GM18951 (cell line): ENCODE data around the gene MYCBPAP.

ENCODE experiments used
- POLR2A ChIP-seq: IDR thresholded peaks from 4 replicates; pipeline ENCODE4 v1.6.1; 2011; ENCODE audit warnings: mild to moderate bottlenecking; ENCODE audit not compliant: insufficient read length, insufficient read depth; ENCODE audit errors: extremely low read depth
- in situ Hi-C: fragments of 300-500 bp; cut with MboI; formaldehyde crosslinking; loops from one replicate; pipeline ENCODE4 v1.12.0; 2022; ENCODE audit warnings: low sequenced_read_pairs, mixed read lengths, inconsistent platforms; ENCODE audit not compliant: unreplicated experiment

MYCBPAP gene

DNA sequence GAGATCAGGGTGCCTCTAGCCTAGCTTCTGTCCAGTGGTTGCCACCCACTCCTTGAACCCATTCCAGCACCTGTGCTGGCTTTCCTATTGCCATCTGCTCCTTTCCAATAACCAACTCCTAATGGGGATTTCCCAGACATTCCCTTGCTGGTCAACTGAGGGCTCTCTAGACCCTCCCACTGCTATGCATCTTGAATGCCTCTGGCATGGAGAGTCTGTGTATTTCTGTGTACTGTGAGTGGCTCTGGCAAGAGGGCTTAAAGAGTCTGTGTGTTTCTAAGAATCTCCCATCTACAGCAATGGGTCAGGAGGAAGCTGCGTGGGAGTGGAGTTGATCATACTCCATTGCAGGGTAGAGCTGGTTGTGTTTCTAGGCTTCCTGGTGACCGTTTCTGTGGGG, 13.3 kb downstream of the MYCBPAP start:
- no peak for TF ChIP-seq POLR2A
- in situ Hi-C loops = no loop called here

GRCh38 chr17:50522766-50523165, 14.5 kb downstream of the MYCBPAP start:
- in situ Hi-C loops = no loop called here

GRCh38 chr17:50523208-50523607, 15.0 kb downstream of the MYCBPAP start:
- in situ Hi-C loops = no loop called here
- TF ChIP-seq POLR2A = no peak

More at GRCh38 chr17:50522766-50523165, 14.5 kb downstream of the MYCBPAP start:
- no peak for TF ChIP-seq POLR2A

GRCh38 chr17:50524838-50525237, 16.6 kb downstream of the MYCBPAP start:
- no peak for TF ChIP-seq POLR2A
- in situ Hi-C loops = no loop called here

- in situ Hi-C loops = no loop called here
- no peak for TF ChIP-seq POLR2A
These were observed 19.0 kb downstream of the MYCBPAP start for GRCh38 chr17:50527155-50527762.

DNA sequence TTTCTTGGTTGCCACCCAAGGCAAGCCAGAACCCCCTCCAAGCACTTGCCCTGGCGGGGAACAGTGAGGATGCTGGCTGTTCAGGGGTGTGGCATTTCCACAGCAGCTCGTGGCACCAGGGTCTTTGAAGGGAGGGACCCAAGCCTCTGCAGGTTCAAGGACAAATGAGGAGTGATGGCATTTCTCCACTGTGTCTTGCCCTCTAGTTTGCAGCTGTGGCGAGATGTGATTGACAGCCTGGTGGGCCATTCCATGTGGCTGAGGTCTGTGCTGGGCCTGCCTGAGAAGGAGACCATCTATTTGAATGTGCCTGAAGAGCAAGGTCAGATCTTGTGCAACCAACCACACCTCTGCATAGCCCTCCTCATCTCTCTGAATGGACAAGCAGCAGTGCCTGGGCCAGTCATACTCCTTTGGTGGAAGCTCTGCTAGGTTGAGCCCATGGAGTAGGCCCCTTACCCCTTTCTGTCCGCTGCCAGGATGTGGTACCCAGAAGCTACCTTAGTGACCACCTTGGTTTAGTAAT, 19.8 kb downstream of the MYCBPAP start:
- TF ChIP-seq POLR2A = no peak
- in situ Hi-C loops = no loop called here

DNA sequence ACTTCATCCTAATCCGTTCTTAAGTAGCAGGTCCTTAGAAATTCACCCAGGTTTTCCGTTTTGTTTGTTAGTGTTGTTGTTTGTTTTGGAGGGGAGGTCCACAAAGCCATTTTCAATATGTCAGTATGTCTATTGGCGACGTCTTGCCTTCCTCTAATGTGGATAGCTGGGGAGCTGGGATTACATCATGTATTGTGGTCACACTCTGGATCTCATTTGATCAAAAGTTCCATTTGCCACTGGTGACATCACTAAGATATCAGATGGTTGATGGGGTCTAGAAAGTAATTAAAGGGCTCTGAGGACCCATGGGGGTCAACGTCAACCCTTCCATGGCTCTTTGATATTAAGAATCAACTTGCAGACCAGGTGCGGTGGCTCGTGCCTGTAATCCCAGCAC, 21.6 kb downstream of the MYCBPAP start:
- in situ Hi-C loops = no loop called here
- no peak for TF ChIP-seq POLR2A

DNA sequence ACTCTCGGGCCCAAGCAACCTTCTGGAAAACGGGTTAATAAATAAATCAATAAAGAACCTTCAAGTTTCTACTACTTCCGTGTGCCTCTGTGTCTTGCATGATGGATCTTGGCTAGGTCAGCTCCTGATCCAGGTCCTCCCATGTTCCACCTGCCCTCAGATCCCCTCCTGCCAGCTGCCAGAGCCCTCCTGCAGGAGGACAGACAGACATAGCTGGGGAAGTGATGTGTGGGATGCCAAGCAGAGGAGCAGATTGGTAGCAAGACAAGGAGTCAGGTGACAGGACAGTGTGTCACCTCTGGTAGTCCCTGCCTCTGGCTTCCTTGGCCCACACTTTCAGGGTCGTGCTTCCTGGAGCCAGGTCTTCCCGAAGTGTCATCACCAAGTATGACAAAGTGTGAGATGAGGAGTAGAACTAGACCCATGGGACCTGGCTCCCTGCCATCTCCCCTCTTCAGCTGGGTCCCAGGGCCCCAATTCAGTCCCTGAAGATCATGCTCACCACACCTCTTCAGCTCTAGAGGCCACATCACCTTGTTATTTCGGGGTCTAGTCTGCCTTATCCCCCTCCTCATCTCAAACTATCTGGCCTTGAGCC, 23.3 kb downstream of the MYCBPAP start:
- no peak for TF ChIP-seq POLR2A

DNA sequence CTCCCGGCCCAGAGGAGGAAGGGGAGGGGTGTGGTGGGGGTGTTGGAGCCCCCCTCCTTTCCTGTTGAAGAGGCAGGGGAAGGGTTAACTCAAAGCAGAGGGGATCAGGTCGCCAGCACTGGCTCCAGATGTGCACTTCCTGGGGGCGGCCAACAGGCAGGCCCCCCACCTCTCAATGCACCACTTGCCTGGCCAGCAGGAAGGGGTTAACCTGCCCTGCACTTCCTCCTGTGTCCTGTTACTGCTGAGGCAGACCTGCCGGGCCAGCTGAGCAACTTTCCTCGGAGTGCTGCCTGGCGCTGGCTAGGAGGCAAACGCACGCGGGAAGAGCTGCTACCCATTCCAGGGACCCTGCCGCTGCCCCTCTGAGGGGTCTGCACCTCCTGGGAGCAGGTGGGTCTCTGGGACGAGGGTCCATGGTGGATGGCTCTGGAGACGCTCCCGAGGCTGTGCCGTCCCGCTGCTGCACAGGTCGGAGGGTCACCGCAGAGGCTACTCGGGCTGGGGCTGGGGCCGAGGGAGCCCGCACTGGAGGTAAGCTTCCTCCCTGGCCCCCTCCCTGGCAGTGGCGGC, 24.3 kb downstream of the MYCBPAP start, which contains the start of gene EPN3:
Gene EPN3, plus strand, starts transcription at position 284 of the 573 bp plus-strand sequence. CDS start 3,822 bp downstream, outside the sequence.
- TF ChIP-seq POLR2A = no peak
- in situ Hi-C loops = no loop called here

More for the DNA sequence above, 23.3 kb downstream of the MYCBPAP start:
- in situ Hi-C loops = no loop called here

GRCh38 chr17:50533185-50533584, 24.9 kb downstream of the MYCBPAP start:
- no peak for TF ChIP-seq POLR2A
- in situ Hi-C loops = no loop called here

DNA sequence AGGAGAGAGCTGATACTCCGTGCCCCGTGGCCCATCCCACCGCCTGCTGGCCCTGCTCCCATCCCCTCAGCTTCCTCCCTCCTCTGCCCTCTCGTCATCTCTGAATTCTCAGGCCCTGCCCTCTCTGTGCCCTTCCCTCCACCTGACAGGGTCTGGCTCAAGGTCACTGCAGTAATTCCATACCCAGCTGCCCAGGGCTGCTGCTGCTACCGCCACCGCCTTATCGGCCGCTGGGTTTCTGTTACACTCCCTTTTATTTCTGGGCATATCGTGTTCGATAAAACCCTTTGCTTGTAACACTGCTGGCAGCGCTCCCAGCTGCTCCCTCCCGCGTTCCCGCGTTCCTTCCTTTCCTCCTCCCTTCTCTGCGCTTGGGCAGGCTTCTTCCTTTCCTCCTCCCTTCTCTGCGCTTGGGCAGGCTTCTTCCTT, 25.5 kb downstream of the MYCBPAP start:
- no peak for TF ChIP-seq POLR2A
- in situ Hi-C loops = no loop called here

DNA sequence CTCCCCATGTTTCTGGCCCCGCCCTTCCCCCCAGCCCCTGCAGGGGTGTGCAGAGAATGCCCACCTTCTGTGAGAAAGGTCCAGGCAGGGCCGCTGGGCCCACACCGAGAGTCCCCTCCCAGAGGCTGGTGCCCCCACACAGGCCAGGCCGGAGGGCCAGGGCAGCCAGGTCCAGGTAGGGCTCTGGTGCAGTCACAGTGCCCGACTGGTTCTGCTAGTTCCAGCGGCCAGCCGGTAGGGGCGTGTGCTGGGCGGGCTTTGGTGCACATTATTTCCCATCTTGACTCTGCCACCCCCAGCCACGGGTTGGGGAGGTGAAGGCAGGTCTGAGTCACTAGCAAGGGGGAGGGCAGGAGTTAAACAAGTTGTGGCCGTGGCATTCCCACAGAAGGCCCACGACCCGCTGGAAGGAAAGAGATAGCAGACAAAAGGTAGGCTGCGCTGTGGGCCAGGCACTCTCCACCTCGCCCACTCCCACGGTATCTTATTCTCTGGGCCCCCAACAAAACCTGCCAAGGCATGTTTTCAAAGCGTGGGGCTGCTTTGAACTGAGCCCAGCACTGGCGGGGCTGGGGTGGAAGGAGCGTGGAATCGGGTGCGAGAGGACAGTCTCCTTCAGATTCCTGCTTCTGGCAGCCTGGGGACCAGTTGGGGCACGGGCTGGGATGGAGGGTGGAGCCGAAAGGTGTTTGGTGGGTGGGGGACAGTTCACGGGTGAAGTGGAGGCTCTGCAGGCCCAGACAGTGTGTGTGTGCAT, 26.2 kb downstream of the MYCBPAP start:
- in situ Hi-C loops = no loop called here
- no peak for TF ChIP-seq POLR2A

DNA sequence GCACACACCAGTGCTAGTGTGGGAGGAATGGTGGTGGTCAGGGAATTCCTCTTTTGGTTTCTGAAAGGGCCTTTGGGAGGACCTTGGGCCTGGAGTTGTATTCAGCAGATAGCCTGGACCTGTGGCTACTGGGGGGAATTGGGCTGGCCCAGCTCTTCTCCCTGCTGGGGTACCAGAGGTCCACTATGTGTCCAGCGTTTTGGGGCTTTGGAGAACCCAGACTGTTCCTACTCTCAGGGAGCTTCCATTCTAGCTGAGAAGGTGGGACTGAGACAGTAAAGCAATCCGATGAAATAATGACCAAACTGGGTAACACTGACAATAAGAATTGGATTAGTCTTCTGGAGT, 26.7 kb downstream of the MYCBPAP start:
- no peak for TF ChIP-seq POLR2A
- in situ Hi-C loops = no loop called here

- in situ Hi-C loops = no loop called here
- no peak for TF ChIP-seq POLR2A
These were observed 27.2 kb downstream of the MYCBPAP start for GRCh38 chr17:50535407-50535806.
